Activated naive CD4-positive, alpha-beta T cell treated with anti-CD3 and anti-CD28 coated beads, Interleukin-2, amount 50 U/mL, for 72 hours (primary cell): Measurements from ENCODE around the gene LRRC4C. TPM values are rescaled to one million over a fixed set of nuclear protein-coding genes. Genes with fewer than 3 reads are reported as not detected.
"Not testable (repeated sequence)": the region's sequence is repeated elsewhere in the genome, so short reads cannot be mapped to it uniquely, and the experiment has no call there.

ENCODE experiments used
- ATAC-seq, 2 donors: fragments of 150-1000 bp; cut with Tn5 transposase; 2 replicates each; pipeline ENCODE4 v1.10.0; 2021; ENCODE audit warnings: mild to moderate bottlenecking in 2 of 2, moderate library complexity in 2 of 2
- DNase-seq, 2 donors: peaks; one replicate each; pipeline ENCODE4 v3.0.0; 2021 to 2022; ENCODE audit warnings: low spot score in 2 of 2
- H3K27ac Mint-ChIP-seq, 2 donors: one replicate each; pipeline ENCODE4 v1.8.0; 2022; ENCODE audit warnings: mild to moderate bottlenecking in 2 of 2, mixed read lengths in 2 of 2
- H3K36me3 Mint-ChIP-seq, 2 donors: one replicate each; pipeline ENCODE4 v1.8.0; 2022; ENCODE audit warnings: mixed read lengths in 2 of 2
- H3K9me3 Mint-ChIP-seq, 2 donors: one replicate each; pipeline ENCODE4 v1.8.0; 2022; ENCODE audit warnings: mixed read lengths in 2 of 2
- total RNA-seq, 2 donors: library from RNA; stranded (reverse); gene quantifications; one replicate each; pipeline ENCODE4 v1.2.3, GENCODE V29; 2022

LRRC4C gene
- total RNA-seq, 2 donors from 2014 or later, result not detected

DNA sequence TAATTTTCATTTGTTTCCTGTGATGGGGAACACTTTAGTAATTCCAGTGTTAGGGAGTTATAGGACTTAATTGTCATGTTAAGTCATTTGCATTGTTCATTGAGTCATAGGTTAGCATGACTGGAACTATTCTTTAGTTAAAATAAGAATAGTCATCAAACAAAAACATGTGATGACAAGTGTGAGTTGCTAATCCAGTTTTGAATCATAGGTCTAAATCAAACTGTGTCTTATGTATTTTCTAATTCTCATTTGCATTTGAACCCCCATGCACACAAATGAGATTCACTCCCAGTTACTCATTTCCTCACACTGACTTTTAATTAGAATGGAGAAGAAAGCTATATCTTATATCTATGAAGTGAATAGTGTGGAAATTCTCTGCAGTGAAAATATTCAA, 405.6 kb downstream of the LRRC4C start:
- ATAC-seq (no peak), DNase-seq (no peak)
- Mint-ChIP-seq H3K27ac (no peak overlapping the region), H3K9me3 (peaks cover 22 to 27% of the 10 kb centered on the region in 2 donors), H3K36me3 (no peaks in the 10 kb centered on the region)

DNA sequence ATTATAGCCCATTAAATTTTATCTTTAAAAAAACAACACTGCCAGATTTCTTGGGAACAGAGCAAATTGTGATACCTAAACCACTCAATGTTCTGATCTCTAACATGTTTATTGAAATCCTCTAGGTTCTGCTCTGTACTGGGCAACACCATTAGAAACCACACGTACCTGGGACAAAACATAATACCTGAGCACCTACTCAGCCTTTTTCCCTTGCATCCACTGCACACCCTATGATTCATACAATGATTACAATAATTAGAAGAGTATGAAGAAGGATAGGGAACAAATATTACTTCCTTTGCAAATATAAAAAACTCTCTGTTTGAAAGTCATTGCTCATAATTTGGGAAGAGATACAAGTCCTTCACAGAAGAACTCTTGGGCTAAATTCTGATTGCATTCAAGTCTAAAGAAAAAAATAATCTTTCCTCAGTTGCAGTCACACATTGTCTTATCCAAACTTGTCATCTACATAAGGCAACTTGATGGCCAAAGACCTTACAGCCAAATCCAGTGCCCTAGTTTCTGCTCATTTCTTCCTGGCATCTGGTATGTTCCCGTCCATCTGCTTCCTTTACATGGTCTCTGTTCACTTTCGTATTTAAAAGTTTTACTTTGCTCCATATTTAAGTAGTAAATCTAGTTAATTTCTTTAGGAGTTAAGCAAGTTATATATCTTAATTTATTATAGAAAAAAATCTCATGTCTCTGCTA, 407.4 kb downstream of the LRRC4C start:
- ATAC-seq (no peak), DNase-seq (no peak)
- H3K27ac Mint-ChIP-seq, result no peak overlapping the region
- H3K9me3 Mint-ChIP-seq, result peaks cover 23 to 27% of the 10 kb centered on the region in 2 donors
- no peaks in the 10 kb centered on the region for H3K36me3 Mint-ChIP-seq

DNA sequence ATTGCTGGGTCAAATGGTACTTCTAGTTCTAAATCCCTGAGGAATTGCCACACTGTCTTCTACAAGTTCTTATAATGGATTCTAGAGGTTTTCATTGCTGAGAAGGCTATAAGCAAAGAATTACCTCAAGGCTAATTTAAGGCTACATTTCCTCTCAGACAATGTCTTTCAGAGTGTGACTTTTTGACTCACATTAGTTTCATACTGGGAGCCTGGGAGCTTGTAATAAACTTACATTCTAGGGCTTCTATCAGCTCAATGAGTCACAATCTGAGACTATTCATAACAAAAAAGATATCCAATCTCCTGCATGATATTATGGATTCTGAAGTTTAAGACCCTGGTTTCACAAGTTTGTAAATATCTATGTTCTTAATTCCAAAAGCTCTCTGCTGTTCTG, 408.7 kb downstream of the LRRC4C start:
- no peak for ATAC-seq
- Mint-ChIP-seq H3K27ac (no peak overlapping the region), H3K36me3 (no peaks in the 10 kb centered on the region), H3K9me3 (peaks cover 22 to 23% of the 10 kb centered on the region in 2 donors)
- no peak for DNase-seq

DNA sequence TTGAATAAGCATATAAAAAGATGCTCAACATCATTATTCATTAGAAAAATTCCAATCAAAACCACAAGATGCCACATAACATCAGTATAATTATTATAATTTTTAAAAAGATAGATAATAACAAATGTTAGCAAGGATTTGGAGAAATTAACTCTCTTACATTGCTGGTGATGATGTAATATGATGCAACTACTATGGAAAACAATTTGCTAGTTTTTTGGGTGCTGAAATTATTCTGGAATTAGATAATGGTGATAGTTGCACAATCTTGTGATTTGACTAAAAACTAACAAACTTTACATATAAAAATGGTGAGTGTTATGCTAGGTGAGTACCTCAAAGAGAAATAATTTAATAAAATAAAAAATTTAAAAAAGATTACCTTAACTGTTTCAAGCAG, 412.2 kb downstream of the LRRC4C start:
- ATAC-seq, result no peak
- Mint-ChIP-seq H3K27ac (no peak overlapping the region), H3K9me3 (peaks cover 11 to 20% of the 10 kb centered on the region in 2 donors), H3K36me3 (no peaks in the 10 kb centered on the region)
- no peak for DNase-seq

DNA sequence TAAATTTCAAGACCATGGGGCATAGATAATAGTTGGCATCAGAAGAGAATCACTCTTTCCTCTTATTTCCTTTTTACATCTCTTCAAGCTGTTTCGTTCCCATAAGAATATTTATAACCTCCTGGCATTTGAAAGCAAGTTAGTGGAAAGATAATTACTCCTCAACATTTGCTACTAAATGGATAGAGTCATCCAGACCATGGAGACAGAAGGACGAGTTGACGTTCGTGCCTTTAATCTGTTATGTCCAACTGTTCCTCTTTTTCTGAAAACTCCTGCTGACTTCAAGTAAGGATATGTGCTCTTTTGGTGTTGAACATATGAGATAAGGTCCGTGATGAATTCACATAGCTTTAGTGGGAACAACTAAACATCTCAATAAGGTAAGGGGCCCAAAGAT, 414.2 kb downstream of the LRRC4C start:
- DNase-seq (no peak), ATAC-seq (no peak)
- H3K36me3 Mint-ChIP-seq, result no peaks in the 10 kb centered on the region
- no peak overlapping the region for H3K27ac Mint-ChIP-seq
- peaks cover 7 to 22% of the 10 kb centered on the region in 2 donors for H3K9me3 Mint-ChIP-seq

DNA sequence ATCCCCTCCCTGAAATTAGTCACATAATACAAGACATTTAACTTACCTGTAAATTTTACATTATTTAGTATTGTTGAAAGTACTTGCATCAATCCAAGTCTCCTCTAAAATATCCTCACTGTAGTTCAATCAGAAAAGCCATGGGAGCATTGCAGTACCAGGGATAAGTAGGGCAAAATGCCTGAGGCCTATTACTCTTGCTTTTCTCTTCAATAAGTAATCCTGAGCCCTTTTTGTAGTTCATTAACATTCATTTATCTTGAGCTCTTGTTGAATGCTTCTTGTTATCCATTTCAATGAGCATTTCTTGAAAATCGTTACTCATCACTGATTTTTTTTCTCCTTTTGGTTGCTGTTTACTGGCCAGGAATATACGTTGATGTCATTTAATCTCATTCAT, 414.7 kb downstream of the LRRC4C start:
- Mint-ChIP-seq H3K9me3 (peaks cover 6 to 22% of the 10 kb centered on the region in 2 donors), H3K27ac (no peak overlapping the region), H3K36me3 (no peaks in the 10 kb centered on the region)
- ATAC-seq (no peak), DNase-seq (no peak)

DNA sequence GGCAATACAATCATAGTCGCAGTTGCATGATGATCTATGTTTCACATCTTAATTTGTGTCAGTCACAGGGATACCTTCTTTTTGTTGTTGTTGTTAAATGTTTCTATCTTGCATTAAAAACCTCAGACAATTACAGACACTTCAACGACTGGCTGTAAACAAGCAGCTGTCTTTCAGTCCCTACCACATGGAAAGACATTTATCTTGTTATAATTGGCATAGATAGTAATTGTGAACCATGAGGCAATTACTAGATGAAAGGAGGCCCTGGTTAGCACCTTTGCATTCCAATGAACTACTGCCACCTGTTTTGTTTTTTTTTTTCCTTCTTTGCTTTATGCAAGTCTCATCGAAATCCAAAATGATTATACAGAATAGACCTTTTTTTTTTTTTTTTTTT, 416.8 kb downstream of the LRRC4C start:
- DNase-seq (no peak), ATAC-seq (no peak)
- H3K27ac Mint-ChIP-seq, result no peak overlapping the region
- H3K9me3 Mint-ChIP-seq, result peaks cover 8 to 17% of the 10 kb centered on the region in 2 donors
- H3K36me3 Mint-ChIP-seq, result no peaks in the 10 kb centered on the region

DNA sequence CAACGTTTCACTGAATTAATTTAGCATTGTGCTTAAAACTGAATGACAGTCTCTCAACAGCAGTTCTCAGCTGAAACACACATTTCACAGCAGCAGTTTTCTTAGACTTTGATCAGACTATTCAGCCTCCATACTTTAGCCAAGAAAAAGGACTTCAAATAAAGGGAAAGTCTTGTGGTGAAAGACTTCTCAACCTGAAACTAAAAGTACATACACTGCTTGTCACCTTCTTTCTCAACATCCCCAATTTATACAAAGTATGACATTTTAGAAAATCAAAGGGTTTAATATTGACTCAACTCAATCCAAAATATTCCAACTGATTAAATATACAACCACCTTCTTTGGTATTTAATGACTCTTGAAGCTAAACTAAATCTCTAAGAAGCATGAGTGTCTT, 419.0 kb downstream of the LRRC4C start:
- H3K36me3 Mint-ChIP-seq, result peaks cover 0 to under 1% of the 10 kb centered on the region in 2 donors
- DNase-seq, result no peak
- no peak overlapping the region for H3K27ac Mint-ChIP-seq
- peaks cover 12 to 17% of the 10 kb centered on the region in 2 donors for H3K9me3 Mint-ChIP-seq
- no peak for ATAC-seq

DNA sequence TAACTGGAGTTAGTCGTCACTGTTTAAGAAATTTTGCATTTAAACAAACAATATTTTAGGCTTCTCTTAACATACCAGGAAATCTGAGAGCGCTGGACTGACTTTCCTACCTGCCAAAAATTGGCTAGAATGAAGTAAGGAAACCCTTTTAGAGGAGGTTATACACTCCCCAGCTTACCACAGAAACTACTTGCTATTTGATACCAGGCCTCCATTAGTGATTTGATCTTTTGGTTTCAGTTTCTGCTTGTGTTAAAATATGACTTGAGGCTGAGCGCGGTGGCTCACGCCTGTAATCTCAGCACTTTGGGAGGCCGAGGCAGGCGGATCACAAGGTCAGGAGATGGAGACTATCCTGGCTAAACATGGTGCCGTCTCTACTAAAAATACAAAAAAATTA, 419.9 kb downstream of the LRRC4C start:
- peaks cover 17 to 21% of the 10 kb centered on the region in 2 donors for H3K9me3 Mint-ChIP-seq
- H3K27ac Mint-ChIP-seq, result no peak overlapping the region
- ATAC-seq, result no peak
- no peak for DNase-seq
- peaks cover 0 to 4% of the 10 kb centered on the region in 2 donors for H3K36me3 Mint-ChIP-seq

DNA sequence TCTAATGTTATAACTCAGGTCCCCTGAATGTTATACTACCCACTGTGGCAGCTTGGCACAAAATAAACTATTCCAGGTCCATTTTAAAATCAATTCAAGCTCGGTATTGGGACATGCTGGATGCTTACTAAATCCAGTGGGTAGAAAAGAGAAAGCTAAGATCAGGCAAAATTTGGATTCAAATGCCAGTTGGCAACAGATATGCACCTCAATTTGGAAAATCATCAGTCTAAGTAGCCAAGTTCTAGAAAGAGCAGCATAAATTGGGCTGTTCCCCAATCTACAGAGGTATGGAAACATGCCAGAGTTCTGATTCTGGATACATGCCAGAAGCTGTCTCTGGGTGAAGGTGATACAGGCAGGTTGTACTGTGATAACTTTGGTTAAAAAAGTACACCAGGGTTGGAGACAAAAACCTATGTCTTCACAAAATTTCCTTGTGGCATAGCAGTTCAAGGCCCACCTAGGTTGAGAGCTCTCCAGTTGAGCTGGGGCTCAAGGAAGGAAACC, 427.8 kb downstream of the LRRC4C start:
- DNase-seq (no peak), ATAC-seq (no peak)
- peaks cover 8 to 17% of the 10 kb centered on the region in 2 donors for H3K9me3 Mint-ChIP-seq

DNA sequence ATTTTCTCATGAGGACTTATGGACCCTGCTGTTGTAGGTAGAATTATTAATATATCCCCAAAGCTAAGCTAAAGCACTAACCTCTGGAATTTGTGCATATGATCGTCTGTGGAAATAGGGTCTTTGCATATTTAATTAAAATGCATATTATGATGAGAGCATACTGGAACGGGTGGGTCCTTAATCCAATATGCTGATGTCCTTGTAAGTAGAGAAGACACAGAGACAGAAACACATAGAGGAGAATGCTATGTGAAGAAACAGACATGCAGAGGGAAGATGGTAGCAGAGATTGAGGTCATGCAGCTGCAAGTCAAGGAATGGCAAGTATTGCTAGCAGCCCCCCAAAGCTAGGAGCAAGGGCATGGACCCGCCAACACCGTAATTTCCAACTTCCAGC, 439.2 kb downstream of the LRRC4C start:
- DNase-seq (no peak), ATAC-seq (no peak)
- Mint-ChIP-seq H3K27ac (no peak overlapping the region), H3K36me3 (no peaks in the 10 kb centered on the region), H3K9me3 (peaks cover 15 to 21% of the 10 kb centered on the region in 2 donors)

More for the DNA sequence above, 427.8 kb downstream of the LRRC4C start:
- Mint-ChIP-seq H3K27ac (no peak overlapping the region), H3K36me3 (peaks cover 0 to 4% of the 10 kb centered on the region in 2 donors)

DNA sequence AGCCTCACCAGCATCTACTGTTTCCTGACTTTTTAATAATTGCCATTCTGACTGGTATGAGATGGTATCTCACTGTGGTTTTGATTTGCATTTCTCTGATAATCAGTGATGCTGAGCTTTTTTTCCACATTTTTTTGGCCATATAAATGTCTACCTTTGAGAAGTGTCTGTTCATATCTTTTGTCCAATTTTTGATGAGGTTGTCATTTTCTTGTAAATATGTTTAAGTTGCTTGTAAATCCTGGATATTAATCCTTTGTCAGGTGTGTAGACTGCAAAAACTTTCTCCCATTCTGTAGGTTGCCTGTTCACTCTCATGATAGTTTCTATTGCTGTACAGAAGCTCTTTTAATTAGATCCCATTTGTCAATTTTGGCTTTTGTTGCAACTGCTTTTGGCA, 439.8 kb downstream of the LRRC4C start:
- not testable (repeated sequence) for H3K36me3 Mint-ChIP-seq, DNase-seq, H3K27ac Mint-ChIP-seq, ATAC-seq
- peaks cover 15 to 17% of the 10 kb centered on the region in 2 donors for H3K9me3 Mint-ChIP-seq

DNA sequence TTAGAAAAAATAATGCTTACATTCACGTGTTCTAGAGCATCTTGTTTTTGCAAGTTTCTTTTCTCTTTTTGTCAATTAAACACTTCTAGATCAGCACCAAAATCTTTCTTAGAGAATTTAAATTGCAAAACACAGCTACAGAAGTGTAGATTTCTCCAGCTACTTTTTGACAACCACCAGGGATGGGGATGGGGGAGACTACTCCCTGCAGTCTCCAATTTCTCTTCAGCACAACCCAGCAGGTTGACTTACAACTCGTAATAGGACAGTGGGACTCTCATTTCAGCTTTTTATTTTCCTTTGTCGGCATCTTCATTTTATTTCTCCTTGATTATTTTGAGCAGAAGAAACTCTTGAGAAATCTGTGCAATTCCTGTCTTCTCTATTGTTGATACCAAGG, 441.2 kb downstream of the LRRC4C start:
- Mint-ChIP-seq H3K9me3 (peaks cover 22 to 24% of the 10 kb centered on the region in 2 donors), H3K27ac (no peak overlapping the region), H3K36me3 (no peaks in the 10 kb centered on the region)
- no peak for DNase-seq
- no peak for ATAC-seq

DNA sequence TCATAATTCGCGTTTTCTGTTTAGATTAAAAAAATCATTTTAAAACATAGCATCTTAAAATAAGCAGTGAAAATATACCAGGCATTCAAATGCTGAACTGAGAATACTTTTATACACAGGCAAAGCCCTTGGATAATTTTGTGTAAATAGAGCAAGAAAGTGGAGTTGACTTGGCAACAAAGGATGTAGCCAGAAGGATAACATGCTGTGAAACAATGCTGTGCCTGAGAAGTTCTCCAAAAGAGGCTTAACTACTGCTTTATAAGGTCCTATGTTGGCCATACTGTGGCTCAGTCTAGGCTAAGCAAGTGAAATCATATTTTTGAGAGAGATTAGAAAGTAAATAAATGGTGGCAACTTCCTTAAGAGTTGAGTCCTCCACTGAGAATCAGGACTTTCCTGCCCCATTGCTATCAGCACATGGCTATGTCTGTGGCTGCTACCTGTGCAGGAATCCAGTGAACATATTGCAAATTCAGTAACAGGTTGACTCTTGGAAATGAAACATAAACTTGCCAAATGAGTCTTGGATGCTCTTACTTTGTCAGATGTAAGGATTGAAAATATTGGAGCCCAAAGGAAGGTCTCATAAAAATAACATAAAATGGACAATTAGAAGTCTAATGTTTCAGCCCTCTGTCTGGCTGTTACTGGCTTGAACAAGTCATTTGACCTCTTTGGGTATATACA, 448.9 kb downstream of the LRRC4C start:
- DNase-seq (no peak), ATAC-seq (no peak)
- no peaks in the 10 kb centered on the region for H3K36me3 Mint-ChIP-seq
- no peak overlapping the region for H3K27ac Mint-ChIP-seq
- peaks cover 19 to 28% of the 10 kb centered on the region in 2 donors for H3K9me3 Mint-ChIP-seq

DNA sequence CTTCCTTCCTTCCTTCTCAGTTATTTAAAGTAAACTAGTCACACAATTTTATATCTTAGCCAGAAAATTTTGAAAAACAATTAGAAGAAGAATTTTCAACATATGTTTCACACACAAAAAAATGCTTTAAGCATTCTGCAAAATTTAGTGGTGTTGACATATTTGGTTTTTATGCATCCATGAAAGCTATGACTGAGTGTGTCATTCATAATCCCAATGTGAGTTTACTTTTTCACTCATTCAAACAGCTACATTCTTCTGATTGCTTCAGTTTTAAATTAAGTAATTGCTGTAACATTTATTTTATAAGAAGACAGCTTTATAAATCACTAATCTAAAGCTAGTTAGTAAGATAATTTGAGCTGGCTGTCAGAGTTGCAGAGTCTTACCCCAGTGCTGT, 453.5 kb downstream of the LRRC4C start:
- Mint-ChIP-seq H3K27ac (no peak overlapping the region), H3K9me3 (peaks cover 12 to 18% of the 10 kb centered on the region in 2 donors), H3K36me3 (no peaks in the 10 kb centered on the region)
- DNase-seq (no peak), ATAC-seq (no peak)

DNA sequence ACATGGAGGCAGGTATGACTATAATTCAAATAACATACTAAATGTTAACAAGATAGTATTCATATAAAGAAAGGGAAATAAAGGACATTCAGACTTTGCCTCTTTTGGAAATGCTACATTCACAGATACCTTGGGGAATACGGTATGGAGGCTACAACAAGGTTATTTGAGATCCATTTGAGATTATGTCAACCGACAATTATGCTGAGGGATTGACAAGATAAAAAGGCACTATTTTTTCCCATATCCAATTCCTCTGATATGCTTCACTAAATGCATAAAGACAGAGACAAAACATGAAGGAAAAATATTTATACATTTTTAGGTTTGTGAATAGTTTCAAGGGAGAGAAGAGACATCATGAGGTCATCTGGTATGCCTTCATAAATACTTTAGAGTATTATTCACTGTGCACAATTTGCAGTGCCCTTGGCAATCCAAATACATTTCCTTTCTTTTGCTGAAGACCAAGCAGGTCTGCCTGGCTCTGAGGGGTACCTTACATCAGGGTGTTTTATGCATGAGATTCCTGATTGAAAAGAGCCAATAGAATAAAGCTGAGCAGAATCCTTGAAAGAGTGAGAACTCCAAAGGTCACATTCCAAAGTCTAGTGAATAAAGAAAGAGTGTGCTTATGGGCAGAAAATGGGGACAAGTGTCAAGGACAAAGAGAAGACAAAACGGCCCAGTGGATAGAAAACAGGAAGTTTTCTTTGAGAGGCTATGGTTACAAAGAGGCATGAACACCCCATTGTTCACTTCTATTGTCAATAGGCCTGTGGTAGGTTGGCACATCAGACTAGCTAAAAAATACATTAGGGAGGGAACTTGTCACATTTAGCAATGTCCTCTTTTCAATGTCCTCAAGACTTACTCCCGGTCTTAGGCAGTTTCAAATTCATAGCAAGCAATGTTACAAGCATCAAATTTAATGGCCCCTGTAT, 455.8 kb downstream of the LRRC4C start:
- DNase-seq (no peak), ATAC-seq (no peak)
- peaks cover 11 to 22% of the 10 kb centered on the region in 2 donors for H3K9me3 Mint-ChIP-seq
- no peaks in the 10 kb centered on the region for H3K36me3 Mint-ChIP-seq
- H3K27ac Mint-ChIP-seq, result no peak overlapping the region

DNA sequence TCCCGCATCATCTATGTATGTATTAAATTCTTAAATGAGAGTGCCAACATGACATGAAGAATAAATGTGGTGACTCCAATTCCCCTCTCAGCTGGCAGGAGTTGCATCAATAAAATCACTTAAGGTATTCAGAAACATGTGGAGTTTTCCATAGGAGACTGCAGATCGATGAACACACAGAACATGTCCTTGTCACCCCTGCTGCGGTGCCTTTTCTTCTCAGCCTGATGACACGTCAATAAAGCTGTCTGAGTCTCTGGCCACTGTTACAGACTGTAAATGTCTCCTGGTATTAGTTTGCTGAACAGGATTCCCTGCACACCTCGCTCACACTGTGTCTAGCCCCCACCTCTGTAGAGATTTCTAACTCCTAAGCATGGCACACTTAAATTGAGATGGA, 460.5 kb downstream of the LRRC4C start:
- Mint-ChIP-seq H3K9me3 (peaks cover 18 to 31% of the 10 kb centered on the region in 2 donors), H3K27ac (no peak overlapping the region), H3K36me3 (no peaks in the 10 kb centered on the region)
- DNase-seq (no peak), ATAC-seq (no peak)
